Umbilical cord (tissue), 2 donors: ENCODE measurements around the gene ZNF18. TPM values are rescaled to one million over a fixed set of nuclear protein-coding genes. Genes with fewer than 3 reads are reported as not detected.
"Not testable (repeated sequence)": the region's sequence is repeated elsewhere in the genome, so short reads cannot be mapped to it uniquely, and the experiment has no call there.

Experiments used
- DNase-seq: peaks from one replicate; pipeline ENCODE4 v3.0.0-alpha.2; 2015; ENCODE audit warnings: low spot score
- total RNA-seq: library from RNA; depleted of rRNA; stranded (reverse); fragments of >200 nt; gene quantifications from one replicate; pipeline ENCODE4 v1.2.3, GENCODE V29; 2014; ENCODE audit warnings: low replicate concordance; ENCODE audit not compliant: insufficient read depth

Gene ZNF18
- total RNA-seq, 1 donor from 2014 or later = 7.0 TPM

DNA sequence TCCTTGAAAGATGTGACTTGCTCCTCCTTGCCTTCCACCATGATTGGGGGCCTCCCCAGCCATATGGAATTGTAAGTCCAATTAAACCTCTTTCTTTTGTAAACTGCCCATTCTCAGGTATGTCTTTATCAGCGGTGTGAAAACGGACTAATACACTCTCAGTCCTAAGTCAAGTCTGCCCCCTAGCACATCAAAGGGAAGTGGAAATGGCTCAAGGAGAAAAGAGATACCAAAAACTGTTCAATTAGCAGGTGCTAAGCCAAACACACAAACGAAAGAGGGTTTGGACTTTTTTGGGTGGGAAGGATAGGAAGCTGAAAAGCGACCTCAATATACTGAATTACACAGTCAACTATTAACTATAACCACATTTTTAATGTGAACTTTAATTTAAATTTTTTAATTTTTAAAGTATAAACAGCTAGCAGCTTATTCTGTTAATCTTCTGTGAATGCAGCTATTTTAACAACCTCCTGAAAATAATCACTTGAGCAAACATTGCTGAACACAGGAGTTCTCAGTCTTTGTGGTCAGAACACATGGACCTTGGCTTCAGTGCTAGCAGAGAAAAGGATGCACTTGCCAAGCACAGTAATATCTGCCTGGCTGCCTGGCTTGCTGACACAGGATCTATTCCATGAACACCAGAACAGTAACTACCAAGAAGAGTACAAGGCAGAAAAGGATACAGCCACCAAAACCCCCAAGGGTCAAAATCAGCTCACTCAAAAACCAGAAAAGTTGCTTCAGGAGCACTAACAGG lies 10.9 kb downstream of the ZNF18 start:
- no peak for DNase-seq

DNA sequence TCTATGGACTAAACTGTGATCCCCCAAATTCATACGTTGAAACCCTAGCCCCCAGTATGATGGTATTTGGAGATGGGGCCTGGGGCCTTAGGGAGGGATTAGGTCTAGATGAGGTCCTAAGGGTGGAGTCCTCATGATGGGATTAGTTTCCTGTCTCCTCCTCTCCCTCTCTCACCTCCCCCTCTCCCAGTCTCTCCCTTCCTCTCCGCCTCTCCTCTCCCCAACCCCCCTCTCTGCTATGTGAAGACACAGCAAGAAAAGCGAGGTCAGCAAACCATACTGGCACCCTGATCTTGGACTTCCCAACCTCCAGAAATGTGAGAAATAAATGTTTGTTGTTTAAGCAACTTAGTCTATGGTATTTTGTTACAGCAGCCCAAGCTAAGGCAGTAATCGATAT lies 15.4 kb downstream of the ZNF18 start:
- no peak for DNase-seq

DNA sequence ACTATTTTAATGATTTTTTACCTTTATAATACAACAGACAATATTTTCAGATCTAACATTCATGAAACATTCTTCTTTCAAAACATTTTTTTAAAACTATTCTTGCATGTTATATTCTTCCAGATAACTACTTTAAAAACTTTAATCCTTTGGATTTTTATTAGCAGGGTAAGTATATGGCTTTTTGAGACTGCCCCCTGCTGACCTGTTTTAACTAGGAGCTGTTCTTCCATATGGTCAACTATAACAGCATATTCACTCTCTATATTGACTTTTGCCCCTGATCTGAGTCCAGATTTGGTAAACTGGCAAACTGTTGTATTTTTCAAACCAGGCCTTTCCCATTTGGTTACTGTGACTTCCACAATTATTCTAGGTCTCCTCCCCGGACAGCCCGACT lies 16.5 kb downstream of the ZNF18 start:
- DNase-seq = no peak

DNA sequence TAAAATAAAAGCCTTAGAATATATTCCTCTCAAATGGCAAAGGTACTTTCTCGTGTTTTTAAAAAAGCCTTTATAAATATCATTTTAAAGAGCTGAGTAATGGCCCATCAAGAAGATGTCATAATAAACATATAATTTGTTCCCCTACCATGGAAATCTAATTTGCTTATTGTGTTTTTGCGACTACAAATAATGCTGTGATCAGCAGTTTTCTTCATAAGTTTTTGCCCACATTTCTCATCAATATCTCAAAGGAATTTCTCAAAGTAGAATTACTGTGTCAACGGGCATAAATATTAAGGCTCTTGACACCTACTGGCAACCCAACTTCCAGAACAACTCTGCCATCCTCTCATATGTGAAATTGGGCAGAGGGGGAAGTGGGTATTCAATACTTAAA lies 17.5 kb downstream of the ZNF18 start:
- DNase-seq = no peak

DNA sequence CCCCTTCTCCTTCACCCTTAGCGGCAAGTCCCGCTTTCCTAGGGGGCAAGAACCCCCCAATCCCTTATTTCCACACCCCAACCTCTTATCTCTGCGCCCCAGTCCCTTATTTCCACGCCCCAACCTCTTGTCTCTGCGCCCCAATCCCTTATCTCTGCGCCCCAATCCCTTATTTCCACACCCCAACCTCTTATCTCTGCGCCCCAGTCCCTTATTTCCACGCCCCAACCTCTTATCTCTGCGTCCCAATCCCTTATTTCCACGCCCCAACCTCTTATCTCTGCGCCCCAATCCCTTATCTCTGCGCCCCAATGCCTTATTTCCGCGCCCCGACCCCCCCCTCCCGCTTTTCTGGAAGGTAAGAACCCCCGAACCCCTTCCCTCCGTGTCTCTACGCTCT lies 24.5 kb downstream of the ZNF18 start:
- not testable (repeated sequence) for DNase-seq

DNA sequence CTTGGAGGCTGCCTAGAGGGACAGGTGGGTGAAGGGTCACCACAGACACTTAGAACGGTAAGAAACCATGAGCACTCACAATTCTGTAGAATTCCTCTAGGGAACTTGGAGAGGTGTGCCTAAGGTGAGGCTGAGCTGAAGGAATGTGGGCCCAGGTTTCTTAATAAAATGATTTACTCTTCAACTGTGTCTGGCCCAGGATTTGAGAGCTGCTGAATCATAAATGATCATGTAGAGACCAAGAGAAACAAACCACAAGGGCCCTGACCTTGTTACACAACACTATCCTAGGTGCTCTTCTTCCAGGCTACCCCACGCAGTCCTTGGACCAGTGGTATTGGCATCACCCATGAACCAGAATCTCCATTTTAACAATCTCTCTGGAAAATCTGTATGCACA lies 27.7 kb downstream of the ZNF18 start:
- no peak for DNase-seq

DNA sequence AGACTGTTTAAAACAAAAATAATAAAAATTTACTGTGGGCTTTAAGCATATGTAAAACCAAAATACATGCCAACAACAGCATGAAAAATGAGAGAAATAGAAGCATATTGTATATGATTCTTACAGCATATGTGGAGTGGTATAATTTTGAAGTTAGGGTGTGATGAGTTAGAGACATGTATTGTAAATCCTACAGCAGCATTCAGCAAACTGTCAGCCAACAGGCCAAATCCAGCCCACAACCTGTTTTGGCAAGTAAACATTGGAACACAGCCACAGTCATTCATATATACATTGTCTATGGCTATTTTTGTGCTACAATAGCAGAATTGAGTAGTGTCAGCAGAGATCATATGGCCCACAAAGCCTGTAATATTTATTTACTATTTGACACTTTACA lies 42.3 kb downstream of the ZNF18 start:
- no peak for DNase-seq

DNA sequence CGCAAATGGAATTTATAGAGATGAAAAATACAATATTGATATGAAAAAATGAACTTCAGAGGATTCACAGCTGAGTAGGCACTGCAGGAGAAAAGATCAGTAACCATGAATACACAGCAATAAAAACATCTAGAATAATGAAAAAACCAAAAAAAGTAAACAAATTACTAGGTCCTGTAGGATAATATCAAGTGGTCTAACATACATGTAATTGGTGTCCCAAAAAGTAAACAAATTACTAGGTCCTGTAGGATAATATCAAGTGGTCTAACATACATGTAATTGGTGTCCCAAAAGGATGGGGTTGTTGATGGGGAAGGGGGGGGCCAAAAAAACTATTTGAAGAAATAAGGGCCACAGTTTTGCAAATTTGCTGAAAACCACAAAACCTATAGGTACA lies 43.4 kb downstream of the ZNF18 start:
- no peak for DNase-seq

DNA sequence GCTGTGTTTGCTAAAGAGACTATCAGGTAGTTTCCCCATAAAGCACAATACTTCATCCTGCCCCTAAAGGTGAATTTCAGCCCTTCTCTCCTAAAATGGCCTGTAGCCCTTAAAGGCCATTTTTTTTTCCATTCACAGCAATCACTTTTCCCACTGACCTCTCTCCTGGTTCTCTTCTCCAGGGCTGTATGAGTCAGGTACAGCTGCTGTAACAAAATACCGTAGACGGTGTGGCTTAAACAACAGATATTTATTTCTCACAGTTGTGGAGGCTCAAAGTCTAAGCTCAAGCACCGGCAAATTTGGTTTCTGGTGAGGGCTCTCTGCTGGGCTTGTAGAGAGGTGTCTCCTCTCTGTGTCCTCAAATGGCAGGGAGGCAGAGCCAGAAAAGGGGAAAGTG lies 44.7 kb downstream of the ZNF18 start:
- DNase-seq = no peak

DNA sequence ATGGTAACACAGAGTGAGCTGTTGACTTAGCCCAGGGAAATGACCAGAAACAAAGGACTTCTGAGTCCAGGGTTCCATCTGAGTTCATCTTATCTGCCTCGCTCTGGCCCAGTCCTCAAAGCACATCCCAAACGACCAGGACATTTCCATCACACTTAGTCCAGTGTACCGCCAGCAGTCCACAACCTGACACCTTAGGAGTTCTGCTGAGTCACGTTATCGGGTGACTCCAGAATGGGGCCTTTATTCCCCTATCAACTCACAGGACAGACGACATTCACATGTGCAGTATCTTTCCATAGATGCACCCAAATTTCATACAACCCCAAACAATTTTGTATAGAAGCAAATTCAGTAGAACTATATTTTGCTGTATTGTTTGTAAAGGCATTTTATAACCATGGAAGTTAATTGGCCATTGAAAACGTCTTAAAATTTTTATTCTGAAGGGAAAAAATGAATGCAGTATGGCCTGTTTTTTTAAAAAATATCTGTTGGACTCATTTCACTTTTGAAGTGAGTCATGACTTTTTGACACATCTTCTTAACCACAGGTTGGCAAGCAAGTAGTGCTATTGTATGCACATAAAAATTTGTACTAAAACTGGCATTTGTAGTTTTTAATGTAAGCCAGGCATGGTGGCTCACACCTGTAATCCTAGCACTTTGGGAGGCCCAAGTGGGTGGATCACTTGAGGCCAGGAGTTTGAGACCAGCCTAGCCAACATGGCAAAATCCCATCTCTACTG lies 46.3 kb downstream of the ZNF18 start:
- no peak for DNase-seq

DNA sequence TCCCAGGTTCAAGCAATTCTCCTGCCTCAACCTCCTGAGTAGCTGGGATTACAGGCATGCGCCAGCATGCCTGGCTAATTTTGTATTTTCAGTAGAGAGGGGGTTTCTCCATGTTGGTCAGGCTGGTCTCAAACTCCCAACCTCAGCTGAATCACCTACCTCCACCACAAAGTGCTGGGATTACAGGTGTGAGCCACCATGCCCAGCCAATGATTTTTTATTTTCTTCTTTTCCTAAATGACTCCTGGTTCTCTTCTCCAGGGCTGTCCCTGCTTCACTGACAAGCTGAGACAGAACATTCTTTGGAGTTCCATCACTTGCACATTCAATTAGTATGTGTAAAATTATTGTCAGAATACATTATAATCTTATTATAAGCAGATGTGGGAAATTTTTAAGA lies 47.7 kb downstream of the ZNF18 start:
- not testable (repeated sequence) for DNase-seq

DNA sequence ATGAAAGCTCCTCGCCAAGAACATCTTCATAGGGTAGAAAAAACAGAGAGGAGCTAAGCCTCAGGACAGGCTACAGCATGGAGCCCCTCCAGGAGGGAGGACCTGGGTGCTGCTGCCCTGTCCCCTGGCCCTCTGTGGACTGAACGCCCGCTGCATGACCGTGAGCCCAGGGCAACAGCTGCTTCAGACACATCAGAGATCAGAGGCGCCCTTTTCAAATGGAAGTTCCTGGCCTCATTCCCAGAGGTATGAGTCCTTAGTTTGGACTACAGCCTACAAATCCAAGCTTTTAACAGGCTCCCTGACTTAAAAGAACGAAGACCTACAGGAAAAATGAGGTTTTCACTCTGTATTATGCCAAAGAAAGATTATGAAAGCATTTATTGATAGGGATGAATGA lies 48.5 kb downstream of the ZNF18 start:
- DNase-seq = peak; percentile 92

DNA sequence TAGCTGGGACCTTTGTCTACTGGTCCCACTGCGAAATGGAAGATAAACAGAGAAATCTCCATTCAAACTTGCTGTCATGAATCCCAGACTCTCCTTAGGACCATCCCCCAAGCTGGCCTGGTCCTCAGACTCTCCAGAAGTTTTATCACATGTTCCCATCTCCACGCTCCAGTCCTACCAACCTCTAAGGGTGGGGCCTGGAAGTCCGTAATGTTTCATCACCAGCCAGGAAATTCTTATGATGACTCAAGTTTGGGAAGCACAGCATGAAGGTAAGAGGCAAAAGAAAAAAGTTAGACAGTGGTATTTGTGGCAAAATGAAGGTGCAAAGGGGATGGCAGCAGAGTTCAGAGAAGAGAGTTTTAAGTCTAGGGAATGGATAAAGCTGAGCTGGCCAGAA lies 52.7 kb downstream of the ZNF18 start:
- DNase-seq = no peak

DNA sequence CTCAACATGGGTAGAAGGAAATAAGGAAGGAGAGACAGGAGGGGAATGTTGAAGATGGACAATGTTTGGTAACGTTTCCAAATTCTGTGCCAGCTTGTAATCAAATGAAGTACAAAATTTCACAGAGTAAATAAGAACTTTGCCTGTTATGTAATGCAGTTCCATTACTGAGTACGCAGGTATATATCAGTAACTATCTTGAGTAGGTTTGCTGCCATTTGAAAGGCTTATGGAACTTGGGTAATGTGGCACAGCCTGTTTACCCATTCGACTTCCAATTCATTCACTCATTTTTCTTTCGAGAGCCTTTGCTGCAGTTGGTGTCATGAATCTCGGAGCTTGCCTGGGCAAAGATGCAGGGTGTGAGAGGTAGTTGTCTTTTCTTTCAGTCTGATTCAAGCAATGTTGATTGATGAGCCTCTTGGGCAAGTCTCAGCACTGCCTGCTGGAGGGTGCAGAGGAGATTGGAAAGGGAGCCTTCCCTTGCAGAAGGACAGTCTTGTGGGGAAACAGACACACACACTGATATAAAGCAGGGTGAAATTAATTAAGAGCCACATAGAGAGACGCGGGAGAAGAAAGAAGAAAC lies 53.4 kb downstream of the ZNF18 start:
- DNase-seq = peak; percentile 44

DNA sequence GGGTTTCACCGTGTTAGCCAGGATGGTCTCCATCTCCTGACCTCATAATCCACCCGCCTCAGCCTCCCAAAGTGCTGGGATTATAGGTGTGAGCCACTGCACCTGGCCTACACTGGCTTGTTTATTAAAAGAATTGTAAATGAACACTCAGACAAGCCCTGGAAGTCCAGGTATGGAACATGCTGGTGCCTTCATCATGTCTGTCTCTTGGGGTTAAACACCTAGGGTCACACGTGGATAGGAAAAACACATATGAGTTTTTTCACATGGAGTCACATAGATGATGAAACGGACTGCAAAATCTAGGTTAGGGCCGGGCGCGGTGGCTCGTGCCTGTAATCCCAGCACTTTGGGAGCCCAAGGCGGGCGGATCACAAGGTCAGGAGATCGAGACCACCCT lies 54.2 kb downstream of the ZNF18 start:
- not testable (repeated sequence) for DNase-seq

DNA sequence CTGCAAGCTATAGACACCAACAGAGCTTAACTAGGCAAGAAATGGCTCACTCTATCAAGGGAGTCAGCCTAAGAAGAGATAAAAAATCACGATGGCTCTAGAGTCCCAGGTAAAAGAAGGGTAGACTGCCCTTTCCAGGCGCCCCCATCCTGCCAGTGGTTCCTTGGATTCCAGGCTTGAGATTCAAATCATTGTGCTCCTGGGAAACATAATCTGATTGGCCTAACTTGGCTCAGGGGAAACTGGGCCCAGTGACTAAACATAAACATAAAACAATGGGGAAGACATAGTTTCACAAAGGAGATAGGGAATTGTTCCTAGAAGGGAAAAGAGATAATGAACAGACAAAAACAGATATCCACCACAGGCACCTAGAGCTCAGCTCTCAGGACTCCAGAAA lies 56.4 kb downstream of the ZNF18 start:
- no peak for DNase-seq

DNA sequence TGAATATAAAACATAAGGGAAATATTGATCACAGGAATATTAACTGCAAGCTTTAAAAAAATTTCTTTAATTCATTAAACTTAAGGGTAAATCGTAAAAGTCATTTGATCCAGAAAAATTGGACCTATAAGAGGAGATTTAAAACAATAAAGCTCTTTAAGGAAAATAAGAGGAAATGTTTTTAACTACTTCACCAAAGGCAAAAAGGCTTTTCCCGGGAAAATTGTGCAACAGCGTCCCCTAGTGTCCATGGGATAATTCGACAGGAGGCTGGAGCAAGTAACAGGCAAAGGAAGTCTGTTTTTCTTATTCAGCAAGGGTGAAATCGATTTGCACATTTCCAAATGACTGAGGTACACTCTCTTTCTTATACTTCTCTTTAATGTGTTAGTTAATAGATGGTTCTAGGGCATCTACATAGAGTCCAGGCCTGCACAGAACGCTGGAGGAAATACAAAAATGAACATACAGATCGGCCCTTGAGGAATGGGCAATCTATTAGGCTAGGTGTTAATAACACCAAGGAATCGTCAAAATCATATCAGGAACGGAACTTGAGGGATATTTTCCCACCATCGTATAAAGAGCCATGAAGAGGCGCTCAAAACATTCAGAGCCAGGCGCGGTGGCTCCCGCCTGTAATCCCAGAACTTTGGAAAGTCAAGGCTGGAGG lies 61.4 kb downstream of the ZNF18 start:
- DNase-seq = peak; percentile 72

DNA sequence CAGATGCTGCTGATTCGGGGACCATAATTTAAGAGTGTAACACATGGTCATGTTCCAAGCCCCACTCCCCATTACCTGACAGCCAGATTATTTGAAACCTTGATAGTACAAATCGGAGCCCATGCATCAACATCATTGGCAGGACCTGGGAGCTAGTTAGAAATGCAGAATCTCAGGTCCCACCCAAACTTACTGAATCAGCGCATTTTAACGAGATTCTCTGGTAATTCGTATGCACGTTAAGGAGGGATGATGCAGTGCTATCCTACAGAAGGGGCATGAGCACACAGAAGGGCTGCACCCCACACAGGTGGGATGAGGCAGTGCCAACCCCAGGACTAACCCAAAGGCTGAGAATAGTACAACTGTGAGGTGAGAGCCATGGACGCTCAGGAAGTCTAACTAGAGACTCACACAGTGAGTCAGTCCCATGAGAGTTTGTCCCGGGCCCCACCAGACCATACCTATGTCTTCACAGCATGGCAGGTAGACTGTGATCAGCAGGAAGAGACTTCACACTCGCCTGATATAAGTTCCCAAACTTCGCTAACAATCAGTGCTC lies 64.9 kb downstream of the ZNF18 start:
- no peak for DNase-seq

DNA sequence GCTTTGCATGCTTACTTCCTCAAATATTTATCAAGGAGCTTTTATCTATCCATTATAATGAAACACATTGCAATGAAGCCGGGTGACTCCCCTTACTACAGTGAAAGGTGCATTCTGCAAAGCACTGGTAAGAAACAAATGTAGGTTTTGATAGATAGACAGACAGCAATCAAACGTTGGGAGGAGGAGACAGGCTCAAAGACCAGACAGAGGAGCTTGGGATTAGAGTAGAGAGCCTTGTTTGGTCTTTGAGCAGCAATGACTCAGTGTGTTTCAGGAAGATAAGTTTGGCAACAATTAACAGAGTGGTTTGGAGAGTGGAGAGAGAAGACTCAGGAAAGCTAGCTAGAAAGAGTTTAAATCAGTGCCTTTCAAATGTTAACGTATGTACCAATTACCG lies 68.8 kb downstream of the ZNF18 start:
- DNase-seq = peak; percentile 11
